Nephron (organoid): ENCODE results near the gene TRANK1.
"Not testable (repeated sequence)": the region's sequence is repeated elsewhere in the genome, so short reads cannot be mapped to it uniquely, and the experiment has no call there.

Experiments used
- H3K27ac Mint-ChIP-seq, 3 experiments: 2 replicates each; pipeline ENCODE4 v1.8.0; 2020; ENCODE audit warnings: mixed read lengths in 3 of 3, mild to moderate bottlenecking in 2 of 3, moderate library complexity in 1 of 3
- H3K27me3 Mint-ChIP-seq: 2 replicates; pipeline ENCODE4 v1.8.0; 2021; ENCODE audit warnings: low read depth, mild to moderate bottlenecking, moderate library complexity, mixed read lengths
- H3K36me3 Mint-ChIP-seq: 2 replicates; pipeline ENCODE4 v1.8.0; 2020; ENCODE audit warnings: low read depth, mixed read lengths
- H3K4me1 Mint-ChIP-seq: 2 replicates; pipeline ENCODE4 v1.8.0; 2020; ENCODE audit warnings: mixed read lengths
- H3K4me3 Mint-ChIP-seq, 3 experiments: 2 replicates each; pipeline ENCODE4 v1.8.0; 2020; ENCODE audit warnings: mild to moderate bottlenecking in 3 of 3, mixed read lengths in 3 of 3, moderate library complexity in 2 of 3
- H3K9me3 Mint-ChIP-seq: 2 replicates; pipeline ENCODE4 v1.8.0; 2020; ENCODE audit warnings: mixed read lengths
- CTCF ChIP-seq, 3 experiments: fragments of 200-600 bp; sonication (generic); IDR thresholded peaks; one replicate each; pipeline ENCODE4 v1.5.0; 2021; ENCODE audit warnings: antibody characterized with exemption in 3 of 3; ENCODE audit not compliant: unreplicated experiment in 3 of 3

TRANK1 gene

GRCh38 chr3:36942638-36943248 is 2.1 kb downstream of the TRANK1 start:
- Mint-ChIP-seq H3K9me3 (peaks cover 12% of the 10 kb centered on the region), H3K27me3 (peaks cover 7% of the 10 kb centered on the region), H3K4me3 (peak overlapping the region in 2 of 3 experiments; percentile 15 to 41), H3K27ac (no peak overlapping the region), H3K4me1 (peaks cover 19% of the 10 kb centered on the region), H3K36me3 (peaks cover 14% of the 10 kb centered on the region)
- no peak for TF ChIP-seq CTCF (IDR thresholded peaks at IDR 0.05; ENCODE audit: unreplicated experiment in 3 of 3)

- TF ChIP-seq CTCF (IDR thresholded peaks at IDR 0.05; ENCODE audit: unreplicated experiment in 3 of 3): no peak
- H3K27ac Mint-ChIP-seq: no peak overlapping the region
- H3K9me3 Mint-ChIP-seq: peaks cover 5% of the 10 kb centered on the region
- H3K4me1 Mint-ChIP-seq: peaks cover 19% of the 10 kb centered on the region
- peak overlapping the region in 1 of 3 experiments; percentile 54 for H3K4me3 Mint-ChIP-seq
- H3K27me3 Mint-ChIP-seq: peaks cover 10% of the 10 kb centered on the region
- peaks cover 6% of the 10 kb centered on the region for H3K36me3 Mint-ChIP-seq
Observed at GRCh38 chr3:36941658-36942057, 3.2 kb downstream of the TRANK1 start.

GRCh38 chr3:36941162-36941561 is 3.7 kb downstream of the TRANK1 start:
- H3K4me1 Mint-ChIP-seq: peaks cover 19% of the 10 kb centered on the region
- TF ChIP-seq CTCF (IDR thresholded peaks at IDR 0.05; ENCODE audit: unreplicated experiment in 3 of 3): no peak
- peaks cover 5% of the 10 kb centered on the region for H3K9me3 Mint-ChIP-seq
- H3K36me3 Mint-ChIP-seq: peaks cover 5% of the 10 kb centered on the region
- peak overlapping the region in 1 of 3 experiments; percentile 36 for H3K4me3 Mint-ChIP-seq
- no peak overlapping the region for H3K27ac Mint-ChIP-seq
- H3K27me3 Mint-ChIP-seq: peaks cover 10% of the 10 kb centered on the region

- no peak for TF ChIP-seq CTCF (IDR thresholded peaks at IDR 0.05; ENCODE audit: unreplicated experiment in 3 of 3)
- Mint-ChIP-seq H3K27ac (no peak overlapping the region), H3K9me3 (no peaks in the 10 kb centered on the region), H3K4me1 (peaks cover 27% of the 10 kb centered on the region), H3K27me3 (peaks cover 6% of the 10 kb centered on the region), H3K36me3 (no peaks in the 10 kb centered on the region), H3K4me3 (no peak overlapping the region)
Observed at GRCh38 chr3:36937492-36937891, 7.4 kb downstream of the TRANK1 start.

GRCh38 chr3:36933540-36934296 is 11.1 kb downstream of the TRANK1 start:
- Mint-ChIP-seq H3K36me3 (no peaks in the 10 kb centered on the region), H3K4me3 (no peak overlapping the region), H3K4me1 (peaks cover 35% of the 10 kb centered on the region), H3K27me3 (peaks cover 6% of the 10 kb centered on the region), H3K9me3 (no peaks in the 10 kb centered on the region), H3K27ac (no peak overlapping the region)
- TF ChIP-seq CTCF (IDR thresholded peaks at IDR 0.05; ENCODE audit: unreplicated experiment in 3 of 3): no peak

GRCh38 chr3:36931424-36931823 is 13.4 kb downstream of the TRANK1 start:
- H3K9me3 Mint-ChIP-seq, H3K4me3 Mint-ChIP-seq, H3K27me3 Mint-ChIP-seq, H3K27ac Mint-ChIP-seq, H3K36me3 Mint-ChIP-seq: not testable (repeated sequence)
- peaks cover 47% of the 10 kb centered on the region for H3K4me1 Mint-ChIP-seq
